TTC549 (cell line): ENCODE measurements around the gene TREH.
"Not testable (repeated sequence)": the region's sequence is repeated elsewhere in the genome, so short reads cannot be mapped to it uniquely, and the experiment has no call there.

Experiments used
- FAIRE-seq: peaks from 2 replicates; lab custom pipeline; 2012; peaks lifted over from hg19 to GRCh38; lab: Jason Lieb, UNC

The TREH gene

GRCh38 chr11:118696673-118697226 lies 17.3 kb upstream of the TREH start:
- FAIRE-seq, result no peak

- no peak for FAIRE-seq
Observed at GRCh38 chr11:118694771-118695170, 15.3 kb upstream of the TREH start.

- FAIRE-seq, result no peak
Observed at GRCh38 chr11:118694185-118694584, 14.7 kb upstream of the TREH start.

- no peak for FAIRE-seq
Observed at GRCh38 chr11:118691926-118692830, 12.7 kb upstream of the TREH start.

GRCh38 chr11:118690553-118691304 lies 11.3 kb upstream of the TREH start:
- FAIRE-seq, result no peak

- no peak for FAIRE-seq
Observed at GRCh38 chr11:118689852-118690552, 10.6 kb upstream of the TREH start.

GRCh38 chr11:118689503-118689851 lies 10.0 kb upstream of the TREH start:
- no peak for FAIRE-seq

- no peak for FAIRE-seq
Observed at GRCh38 chr11:118688851-118689502, 9.5 kb upstream of the TREH start.

GRCh38 chr11:118688339-118688738 lies 8.9 kb upstream of the TREH start:
- FAIRE-seq, result not testable (repeated sequence)

GRCh38 chr11:118687906-118688305 lies 8.5 kb upstream of the TREH start:
- FAIRE-seq, result no peak

- no peak for FAIRE-seq
Observed at GRCh38 chr11:118684187-118684586, 4.7 kb upstream of the TREH start.

GRCh38 chr11:118682939-118683338 lies 3.5 kb upstream of the TREH start:
- FAIRE-seq, result not testable (repeated sequence)

- no peak for FAIRE-seq
Observed at GRCh38 chr11:118682372-118682771, 2.9 kb upstream of the TREH start.

- not testable (repeated sequence) for FAIRE-seq
Observed at GRCh38 chr11:118678908-118679307, 542 bp downstream of the TREH start.

- no peak for FAIRE-seq
Observed at GRCh38 chr11:118677977-118678376, 1.5 kb downstream of the TREH start.

- no peak for FAIRE-seq
Observed at GRCh38 chr11:118674082-118674435, 5.4 kb downstream of the TREH start.

- no peak for FAIRE-seq
Observed at GRCh38 chr11:118673361-118674081, 5.9 kb downstream of the TREH start.

GRCh38 chr11:118672846-118673245 lies 6.6 kb downstream of the TREH start:
- FAIRE-seq, result no peak

- FAIRE-seq, result no peak
Observed at GRCh38 chr11:118671254-118671653, 8.2 kb downstream of the TREH start.

- no peak for FAIRE-seq
Observed at GRCh38 chr11:118670063-118670462, 9.4 kb downstream of the TREH start.

GRCh38 chr11:118666371-118666770 lies 13.1 kb downstream of the TREH start:
- FAIRE-seq, result no peak
